K562 (cell line): Measurements from ENCODE around the gene CYP51A1. TPM values are rescaled to one million over a fixed set of nuclear protein-coding genes. Genes with fewer than 3 reads are reported as not detected.

Source experiments
- E2F4 ChIP-seq: sonication (generic); formaldehyde crosslinking; IDR thresholded peaks from 2 replicates; pipeline ENCODE4 v1.8.0; 2022; ENCODE audit warnings: mild to moderate bottlenecking, low read depth, missing genetic modification reagents
- FOXA1 ChIP-seq: fragments of 450-650 bp; IDR thresholded peaks from 2 replicates; pipeline ENCODE4 v1.6.1; 2016; ENCODE audit warnings: mild to moderate bottlenecking, borderline replicate concordance
- HDAC1 ChIP-seq, 2 experiments: fragments of 450-650 bp; IDR thresholded peaks; 2 replicates each; pipeline ENCODE4 v1.6.1; 2016 to 2017; ENCODE audit warnings: inconsistent platforms in 1 of 2, mild to moderate bottlenecking in 1 of 2, moderate library complexity in 1 of 2
- JUN ChIP-seq, 2 experiments: sonication (generic) in 1 of 2; formaldehyde crosslinking in 1 of 2; IDR thresholded peaks; 2 replicates each; pipeline versions ENCODE4 v1.6.1 to v1.8.0; 2012 to 2022; ENCODE audit warnings: borderline replicate concordance in 2 of 2, mild to moderate bottlenecking in 2 of 2, improper control_type of control experiment in 1 of 2, low read depth in 1 of 2, low read length in 1 of 2, missing genetic modification reagents in 1 of 2
- MCM5 ChIP-seq: fragments of 450-650 bp; IDR thresholded peaks from 2 replicates; pipeline ENCODE4 v1.6.1; 2016; ENCODE audit warnings: low read depth
- NCOA1 ChIP-seq: fragments of 450-650 bp; IDR thresholded peaks from 2 replicates; pipeline ENCODE4 v1.6.1; 2016; ENCODE audit warnings: low read depth
- PCBP2 ChIP-seq: fragments of 200-400 bp; formaldehyde crosslinking; IDR thresholded peaks from 2 replicates; pipeline ENCODE4 v1.6.1; 2018; ENCODE audit warnings: low read length, low read depth, mild to moderate bottlenecking, moderate library complexity; ENCODE audit not compliant: poor library complexity, severe bottlenecking
- RHOXF2B ChIP-seq: fragments of 250-450 bp; sonication (Bioruptor Pico); conservative IDR thresholded peaks from 2 replicates; pipeline ENCODE4 v1.5.1; 2021
- SNRNP70 ChIP-seq: fragments of 200-400 bp; formaldehyde crosslinking; optimal IDR thresholded peaks from 2 replicates; pipeline ENCODE3; 2017; ENCODE audit warnings: low read depth, low read length
- XRCC3 ChIP-seq: fragments of 450-650 bp; IDR thresholded peaks from 2 replicates; pipeline ENCODE4 v1.6.1; 2017; ENCODE audit warnings: mild to moderate bottlenecking, moderate library complexity
- ZBTB1 ChIP-seq: sonication (generic); formaldehyde crosslinking; IDR thresholded peaks from 2 replicates; pipeline ENCODE4 v1.8.1; 2023; ENCODE audit warnings: missing genetic modification reagents, low read depth, mild to moderate bottlenecking, borderline replicate concordance
- ZNF280B ChIP-seq: fragments of 250-450 bp; sonication (Bioruptor Pico); IDR thresholded peaks from 2 replicates; pipeline ENCODE4 v1.5.1; 2021; ENCODE audit warnings: mild to moderate bottlenecking
- polyA plus RNA-seq, 8 experiments: library from polyadenylated mRNA; depleted of rRNA in 4 of 8; stranded (reverse) in 5 of 8; unstranded in 3 of 8; fragments of >200 nt; fragmentation: Nextera tagmentation in 2 of 8; fragmentation: Illumina TruSeq in 1 of 8; extraction: Ambion mirVana in 2 of 8; extraction: Trizol in 1 of 8; gene quantifications; 2 replicates each; pipeline versions ENCODE4 v1.2.1 to v1.2.3, GENCODE V29; 2011 to 2014; ENCODE audit warnings: inconsistent platforms in 1 of 8, missing spikeins in 1 of 8
- total RNA-seq, 7 experiments: library from RNA; depleted of rRNA in 6 of 7; stranded (reverse); fragments of >200 nt in 6 of 7; fragmentation: Illumina TruSeq in 2 of 7; extraction: Trizol in 2 of 7; gene quantifications; 2 replicates each; pipeline versions ENCODE4 v1.2.1 to v1.2.3, GENCODE V29; 2011 to 2021; ENCODE audit warnings: low replicate concordance in 1 of 7
- TF ChIP-seq, protein P1 (sequence below), 2 experiments: fragments of 200-800 bp in 1 of 2; sonication (Bioruptor generic) in 1 of 2; sonication (generic) in 1 of 2; formaldehyde crosslinking in 1 of 2; IDR thresholded peaks in 1 of 2; conservative IDR thresholded peaks in 1 of 2; 2 replicates each; pipeline versions ENCODE4 v1.5.0 to v1.6.1; 2016 to 2020; ENCODE audit warnings: missing compliant biosample characterization in 1 of 2, missing genetic modification characterization in 1 of 2, missing genetic modification reagents in 1 of 2
- TF ChIP-seq, protein P2 (sequence below): fragments of 450-650 bp; IDR thresholded peaks from 2 replicates; pipeline ENCODE4 v1.6.1; 2017; ENCODE audit warnings: antibody characterized with exemption
- TF ChIP-seq, protein P3 (sequence below): fragments of 250-450 bp; sonication (Bioruptor Pico); IDR thresholded peaks from 2 replicates; pipeline ENCODE4 v1.4.0; 2020
- TF ChIP-seq, protein P4 (sequence below): fragments of 250-450 bp; sonication (Bioruptor Pico); IDR thresholded peaks from 2 replicates; pipeline ENCODE4 v1.4.0; 2020; ENCODE audit warnings: borderline replicate concordance

CYP51A1 gene
- total and polyA plus RNA-seq, 9 of the 15 experiments (the other 6 are each of a cell fraction or from before 2014, with no cell fraction given), result 35.4 to 151 (median 80.3) TPM

DNA sequence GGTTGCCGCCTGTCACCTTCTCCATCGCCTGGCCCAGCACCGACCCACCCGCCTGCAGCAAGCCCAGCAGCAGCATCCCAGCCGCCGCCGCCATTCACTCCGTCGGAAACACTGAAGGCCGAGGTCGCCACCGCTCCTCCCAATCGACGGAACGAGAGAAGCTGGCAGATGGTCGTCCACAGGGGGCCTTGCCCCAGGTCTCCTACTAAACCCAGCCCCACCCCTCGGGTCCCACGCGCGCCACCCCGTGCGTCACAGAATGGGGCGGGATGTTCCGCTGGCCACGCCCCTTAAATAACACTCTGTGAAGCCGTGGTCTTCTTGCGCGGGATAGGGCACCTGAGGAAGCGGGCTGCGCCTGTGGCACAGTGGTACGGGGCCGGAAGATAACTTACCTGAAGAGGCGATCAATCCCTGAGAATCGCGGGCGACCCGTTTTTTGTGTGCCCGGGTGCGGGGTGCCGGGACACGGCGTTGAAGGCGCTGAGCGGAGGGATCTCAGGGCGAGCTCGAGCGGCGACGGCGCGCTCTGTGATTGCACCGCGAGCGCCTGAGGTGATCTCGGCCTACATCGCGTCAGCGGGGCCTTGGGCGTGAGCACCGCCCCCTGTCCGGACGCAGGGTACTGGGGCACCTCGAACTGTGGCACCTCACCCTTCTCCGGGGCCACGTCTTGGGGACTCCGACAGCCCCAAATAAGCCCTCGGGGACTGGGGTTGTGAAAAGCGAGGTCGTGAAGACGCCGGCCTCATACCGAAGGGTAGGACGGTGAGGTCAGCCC lies at the start of gene CYP51A1 (continued):
- TF ChIP-seq E2F4 (CRISPR knock-in tag), result peak; percentile 56; the same call in 1 of the 2 replicates
- TF ChIP-seq XRCC3, result no peak
- no peak for TF ChIP-seq ZNF280B (CRISPR knock-in tag)
- TF ChIP-seq, protein P1, sequence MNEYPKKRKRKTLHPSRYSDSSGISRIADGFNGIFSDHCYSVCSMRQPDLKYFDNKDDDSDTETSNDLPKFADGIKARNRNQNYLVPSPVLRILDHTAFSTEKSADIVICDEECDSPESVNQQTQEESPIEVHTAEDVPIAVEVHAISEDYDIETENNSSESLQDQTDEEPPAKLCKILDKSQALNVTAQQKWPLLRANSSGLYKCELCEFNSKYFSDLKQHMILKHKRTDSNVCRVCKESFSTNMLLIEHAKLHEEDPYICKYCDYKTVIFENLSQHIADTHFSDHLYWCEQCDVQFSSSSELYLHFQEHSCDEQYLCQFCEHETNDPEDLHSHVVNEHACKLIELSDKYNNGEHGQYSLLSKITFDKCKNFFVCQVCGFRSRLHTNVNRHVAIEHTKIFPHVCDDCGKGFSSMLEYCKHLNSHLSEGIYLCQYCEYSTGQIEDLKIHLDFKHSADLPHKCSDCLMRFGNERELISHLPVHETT (CRISPR knock-in tag; conservative IDR thresholded peaks at IDR 0.05 in 1 of 2, IDR thresholded peaks at IDR 0.05 in 1 of 2), result peak in 1 of 2 experiments; percentile 72; a peak in 1 of 4 replicates
- TF ChIP-seq RHOXF2B (CRISPR knock-in tag), result peak; percentile 10; the same call in 1 of the 2 replicates
- peak; percentile 14; the same call in 1 of the 2 replicates for TF ChIP-seq JUN (IDR thresholded peaks at IDR 0.05; ENCODE audit: borderline replicate concordance, low read depth, low read length)
- no peak for TF ChIP-seq JUN (CRISPR knock-in tag; IDR thresholded peaks at IDR 0.05; ENCODE audit: borderline replicate concordance)
- TF ChIP-seq ZBTB1 (CRISPR knock-in tag), result no peak
- TF ChIP-seq MCM5, result no peak
- TF ChIP-seq FOXA1, result no peak
- TF ChIP-seq, protein P2, sequence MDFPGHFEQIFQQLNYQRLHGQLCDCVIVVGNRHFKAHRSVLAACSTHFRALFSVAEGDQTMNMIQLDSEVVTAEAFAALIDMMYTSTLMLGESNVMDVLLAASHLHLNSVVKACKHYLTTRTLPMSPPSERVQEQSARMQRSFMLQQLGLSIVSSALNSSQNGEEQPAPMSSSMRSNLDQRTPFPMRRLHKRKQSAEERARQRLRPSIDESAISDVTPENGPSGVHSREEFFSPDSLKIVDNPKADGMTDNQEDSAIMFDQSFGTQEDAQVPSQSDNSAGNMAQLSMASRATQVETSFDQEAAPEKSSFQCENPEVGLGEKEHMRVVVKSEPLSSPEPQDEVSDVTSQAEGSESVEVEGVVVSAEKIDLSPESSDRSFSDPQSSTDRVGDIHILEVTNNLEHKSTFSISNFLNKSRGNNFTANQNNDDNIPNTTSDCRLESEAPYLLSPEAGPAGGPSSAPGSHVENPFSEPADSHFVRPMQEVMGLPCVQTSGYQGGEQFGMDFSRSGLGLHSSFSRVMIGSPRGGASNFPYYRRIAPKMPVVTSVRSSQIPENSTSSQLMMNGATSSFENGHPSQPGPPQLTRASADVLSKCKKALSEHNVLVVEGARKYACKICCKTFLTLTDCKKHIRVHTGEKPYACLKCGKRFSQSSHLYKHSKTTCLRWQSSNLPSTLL, result no peak
- TF ChIP-seq NCOA1, result peak; percentile 88
- TF ChIP-seq HDAC1 (IDR thresholded peaks at IDR 0.05), result peak in 1 of 2 experiments; percentile 69; a peak in 2 of 4 replicates
- TF ChIP-seq, protein P3, sequence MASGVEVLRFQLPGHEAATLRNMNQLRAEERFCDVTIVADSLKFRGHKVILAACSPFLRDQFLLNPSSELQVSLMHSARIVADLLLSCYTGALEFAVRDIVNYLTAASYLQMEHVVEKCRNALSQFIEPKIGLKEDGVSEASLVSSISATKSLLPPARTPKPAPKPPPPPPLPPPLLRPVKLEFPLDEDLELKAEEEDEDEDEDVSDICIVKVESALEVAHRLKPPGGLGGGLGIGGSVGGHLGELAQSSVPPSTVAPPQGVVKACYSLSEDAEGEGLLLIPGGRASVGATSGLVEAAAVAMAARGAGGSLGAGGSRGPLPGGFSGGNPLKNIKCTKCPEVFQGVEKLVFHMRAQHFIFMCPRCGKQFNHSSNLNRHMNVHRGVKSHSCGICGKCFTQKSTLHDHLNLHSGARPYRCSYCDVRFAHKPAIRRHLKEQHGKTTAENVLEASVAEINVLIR (CRISPR knock-in tag), result peak; percentile 88
- no peak for TF ChIP-seq SNRNP70
- TF ChIP-seq, protein P4, sequence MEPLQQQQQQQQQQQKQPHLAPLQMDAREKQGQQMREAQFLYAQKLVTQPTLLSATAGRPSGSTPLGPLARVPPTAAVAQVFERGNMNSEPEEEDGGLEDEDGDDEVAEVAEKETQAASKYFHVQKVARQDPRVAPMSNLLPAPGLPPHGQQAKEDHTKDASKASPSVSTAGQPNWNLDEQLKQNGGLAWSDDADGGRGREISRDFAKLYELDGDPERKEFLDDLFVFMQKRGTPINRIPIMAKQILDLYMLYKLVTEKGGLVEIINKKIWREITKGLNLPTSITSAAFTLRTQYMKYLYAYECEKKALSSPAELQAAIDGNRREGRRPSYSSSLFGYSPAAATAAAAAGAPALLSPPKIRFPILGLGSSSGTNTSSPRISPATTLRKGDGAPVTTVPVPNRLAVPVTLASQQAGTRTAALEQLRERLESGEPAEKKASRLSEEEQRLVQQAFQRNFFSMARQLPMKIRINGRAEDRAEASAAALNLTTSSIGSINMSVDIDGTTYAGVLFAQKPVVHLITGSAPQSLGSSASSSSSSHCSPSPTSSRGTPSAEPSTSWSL, result no peak
- TF ChIP-seq PCBP2, result no peak
